Measurements from ENCODE around the gene CXorf65. TPM values are rescaled to one million over a fixed set of nuclear protein-coding genes. Genes with fewer than 3 reads are reported as not detected.

The CXorf65 gene
- 22.7 and 26.3 TPM in 2 replicates for total RNA-seq

GRCh38 chrX:71106427-71106826 lies at the start of gene CXorf65:
Gene CXorf65 (minus strand): TSS chrX:71106740. CDS start chrX:71106556, 184 bp downstream.
- Mint-ChIP-seq H3K36me3 (ENCODE audit: low read depth) (peaks cover 75% of the 10 kb centered on the region), H3K27me3 (ENCODE audit: low read depth) (no peaks in the 10 kb centered on the region), H3K27ac (peak within 1 kb of the TSS; percentile 89), H3K4me3 (ENCODE audit: low read depth) (peak within 1 kb of the TSS; percentile 100), H3K9me3 (no peaks in the 10 kb centered on the region), H3K4me1 (ENCODE audit: low read depth) (peaks cover 61% of the 10 kb centered on the region)
- DNase-seq (ENCODE audit: low spot score) = no peak
- intact Hi-C loops (cut with micrococcal nuclease) = no loop called here

- Mint-ChIP-seq H3K27ac (no peak overlapping the region), H3K4me1 (ENCODE audit: low read depth) (peaks cover 1% of the 10 kb centered on the region), H3K27me3 (ENCODE audit: low read depth) (no peaks in the 10 kb centered on the region), H3K36me3 (ENCODE audit: low read depth) (peaks cover 7% of the 10 kb centered on the region), H3K9me3 (no peaks in the 10 kb centered on the region), H3K4me3 (ENCODE audit: low read depth) (no peak overlapping the region)
- intact Hi-C loops (cut with micrococcal nuclease) = no loop called here
- no peak for DNase-seq (ENCODE audit: low spot score)
Observed at GRCh38 chrX:71154641-71155040, 48.1 kb upstream of the CXorf65 start.

GRCh38 chrX:71154196-71154595 lies 47.7 kb upstream of the CXorf65 start:
- Mint-ChIP-seq H3K9me3 (no peaks in the 10 kb centered on the region), H3K36me3 (ENCODE audit: low read depth) (peaks cover 7% of the 10 kb centered on the region), H3K27me3 (ENCODE audit: low read depth) (no peaks in the 10 kb centered on the region), H3K4me1 (ENCODE audit: low read depth) (peaks cover 1% of the 10 kb centered on the region), H3K4me3 (ENCODE audit: low read depth) (no peak overlapping the region), H3K27ac (no peak overlapping the region)
- intact Hi-C loops (cut with micrococcal nuclease) = no loop called here
- DNase-seq (ENCODE audit: low spot score) = no peak

GRCh38 chrX:71151366-71151765 lies 44.8 kb upstream of the CXorf65 start:
- no peaks in the 10 kb centered on the region for H3K9me3 Mint-ChIP-seq
- peaks cover 2% of the 10 kb centered on the region for H3K4me1 Mint-ChIP-seq (ENCODE audit: low read depth)
- H3K27me3 Mint-ChIP-seq (ENCODE audit: low read depth) = no peaks in the 10 kb centered on the region
- H3K4me3 Mint-ChIP-seq (ENCODE audit: low read depth) = no peak overlapping the region
- no peak for DNase-seq (ENCODE audit: low spot score)
- intact Hi-C loops (cut with micrococcal nuclease) = no loop called here
- no peak overlapping the region for H3K27ac Mint-ChIP-seq
- peaks cover 4% of the 10 kb centered on the region for H3K36me3 Mint-ChIP-seq (ENCODE audit: low read depth)

GRCh38 chrX:71148278-71148663 lies 41.7 kb upstream of the CXorf65 start:
- Mint-ChIP-seq H3K27me3 (ENCODE audit: low read depth) (no peaks in the 10 kb centered on the region), H3K27ac (no peak overlapping the region), H3K4me3 (ENCODE audit: low read depth) (no peak overlapping the region), H3K4me1 (ENCODE audit: low read depth) (peaks cover 5% of the 10 kb centered on the region), H3K9me3 (no peaks in the 10 kb centered on the region), H3K36me3 (ENCODE audit: low read depth) (no peaks in the 10 kb centered on the region)
- DNase-seq (ENCODE audit: low spot score) = no peak
- intact Hi-C loops (cut with micrococcal nuclease) = no loop called here

- no peaks in the 10 kb centered on the region for H3K27me3 Mint-ChIP-seq (ENCODE audit: low read depth)
- DNase-seq (ENCODE audit: low spot score) = no peak
- H3K36me3 Mint-ChIP-seq (ENCODE audit: low read depth) = no peaks in the 10 kb centered on the region
- no peaks in the 10 kb centered on the region for H3K9me3 Mint-ChIP-seq
- H3K27ac Mint-ChIP-seq = no peak overlapping the region
- H3K4me1 Mint-ChIP-seq (ENCODE audit: low read depth) = peaks cover 5% of the 10 kb centered on the region
- intact Hi-C loops (cut with micrococcal nuclease) = no loop called here
- H3K4me3 Mint-ChIP-seq (ENCODE audit: low read depth) = no peak overlapping the region
Observed at GRCh38 chrX:71147496-71148277, 41.1 kb upstream of the CXorf65 start.

GRCh38 chrX:71144651-71145050 lies 38.1 kb upstream of the CXorf65 start, which contains the start of gene NLGN3:
Gene NLGN3 (plus strand): TSS chrX:71144841. CDS start chrX:71147750, 2,909 bp downstream.
- intact Hi-C loops (cut with micrococcal nuclease) = no loop called here
- H3K27ac Mint-ChIP-seq = no peak within 1 kb of the TSS
- H3K4me3 Mint-ChIP-seq (ENCODE audit: low read depth) = no peak within 1 kb of the TSS
- H3K27me3 Mint-ChIP-seq (ENCODE audit: low read depth) = no peaks in the 10 kb centered on the region
- H3K9me3 Mint-ChIP-seq = no peaks in the 10 kb centered on the region
- no peak for DNase-seq (ENCODE audit: low spot score)
- H3K36me3 Mint-ChIP-seq (ENCODE audit: low read depth) = peaks cover 13% of the 10 kb centered on the region
- H3K4me1 Mint-ChIP-seq (ENCODE audit: low read depth) = peaks cover 5% of the 10 kb centered on the region

- Mint-ChIP-seq H3K9me3 (no peaks in the 10 kb centered on the region), H3K27me3 (ENCODE audit: low read depth) (no peaks in the 10 kb centered on the region), H3K4me1 (ENCODE audit: low read depth) (peaks cover 9% of the 10 kb centered on the region), H3K36me3 (ENCODE audit: low read depth) (peaks cover 22% of the 10 kb centered on the region), H3K4me3 (ENCODE audit: low read depth) (no peak overlapping the region), H3K27ac (no peak overlapping the region)
- intact Hi-C loops (cut with micrococcal nuclease) = no loop called here
- DNase-seq (ENCODE audit: low spot score) = no peak
Observed at GRCh38 chrX:71143508-71143907, 37.0 kb upstream of the CXorf65 start.

GRCh38 chrX:71140440-71140839 lies 33.9 kb upstream of the CXorf65 start:
- Mint-ChIP-seq H3K27ac (no peak overlapping the region), H3K4me1 (ENCODE audit: low read depth) (peaks cover 4% of the 10 kb centered on the region), H3K9me3 (no peaks in the 10 kb centered on the region), H3K4me3 (ENCODE audit: low read depth) (no peak overlapping the region), H3K27me3 (ENCODE audit: low read depth) (no peaks in the 10 kb centered on the region), H3K36me3 (ENCODE audit: low read depth) (peaks cover 50% of the 10 kb centered on the region)
- DNase-seq (ENCODE audit: low spot score) = no peak
- intact Hi-C loops (cut with micrococcal nuclease) = no loop called here

- intact Hi-C loops (cut with micrococcal nuclease) = no loop called here
- no peaks in the 10 kb centered on the region for H3K9me3 Mint-ChIP-seq
- H3K4me3 Mint-ChIP-seq (ENCODE audit: low read depth) = no peak overlapping the region
- no peaks in the 10 kb centered on the region for H3K27me3 Mint-ChIP-seq (ENCODE audit: low read depth)
- H3K36me3 Mint-ChIP-seq (ENCODE audit: low read depth) = peaks cover 79% of the 10 kb centered on the region
- no peak for DNase-seq (ENCODE audit: low spot score)
- H3K4me1 Mint-ChIP-seq (ENCODE audit: low read depth) = peaks cover 11% of the 10 kb centered on the region
- H3K27ac Mint-ChIP-seq = no peak overlapping the region
Observed at GRCh38 chrX:71131510-71131909, 25.0 kb upstream of the CXorf65 start.

GRCh38 chrX:71128915-71129765 lies 22.6 kb upstream of the CXorf65 start:
- intact Hi-C loops (cut with micrococcal nuclease) = loop anchor here (1.0 kb wide), 1 partner anchor 31 kb away; no protein-coding TSS in a partner anchor
- Mint-ChIP-seq H3K9me3 (no peaks in the 10 kb centered on the region), H3K27me3 (ENCODE audit: low read depth) (no peaks in the 10 kb centered on the region), H3K36me3 (ENCODE audit: low read depth) (peaks cover 76% of the 10 kb centered on the region), H3K4me1 (ENCODE audit: low read depth) (peaks cover 11% of the 10 kb centered on the region), H3K27ac (peak overlapping the region; percentile 82), H3K4me3 (ENCODE audit: low read depth) (peak overlapping the region; percentile 58)
- DNase-seq (ENCODE audit: low spot score) = peak; percentile 55

- intact Hi-C loops (cut with micrococcal nuclease) = no loop called here
- H3K4me1 Mint-ChIP-seq (ENCODE audit: low read depth) = peaks cover 11% of the 10 kb centered on the region
- no peak for DNase-seq (ENCODE audit: low spot score)
- H3K4me3 Mint-ChIP-seq (ENCODE audit: low read depth) = no peak overlapping the region
- peaks cover 81% of the 10 kb centered on the region for H3K36me3 Mint-ChIP-seq (ENCODE audit: low read depth)
- H3K9me3 Mint-ChIP-seq = no peaks in the 10 kb centered on the region
- H3K27ac Mint-ChIP-seq = peak overlapping the region; percentile 82
- no peaks in the 10 kb centered on the region for H3K27me3 Mint-ChIP-seq (ENCODE audit: low read depth)
Observed at GRCh38 chrX:71128166-71128833, 21.8 kb upstream of the CXorf65 start.

All from activated T-helper 2 cell treated with anti-CD3 and anti-CD28 coated beads, Interferon-gamma antibody, Interleukin-2, Interleukin-4, amounts not matched to agents 10 μg/mL and 5 μg/mL and 100 μg/mL, durations not matched to agents 14 hours and 24 hours and 36 hours (primary cell).